SHP77 (cell line): ENCODE results near the gene WIZ.

Experiments used
- DNase-seq, 2 experiments: peaks; one replicate each; lab custom pipeline; 2025; lab: John Stamatoyannopoulos, UW

Gene WIZ

GRCh38 chr19:15464394-15465385 is 14.9 kb upstream of the WIZ start, which contains the start of gene RASAL3:
Gene RASAL3 (minus strand): TSS chr19:15464544. CDS start chr19:15464358, 186 bp downstream.
- DNase-seq = no peak

- no peak for DNase-seq
These were observed 14.2 kb upstream of the WIZ start for GRCh38 chr19:15463861-15464371.

GRCh38 chr19:15461694-15462093 is 11.9 kb upstream of the WIZ start:
- no peak for DNase-seq

- no peak for DNase-seq
These were observed 8.1 kb upstream of the WIZ start for GRCh38 chr19:15457701-15458484.

- DNase-seq = no peak
These were observed 7.3 kb upstream of the WIZ start for GRCh38 chr19:15456871-15457700.

- no peak for DNase-seq
These were observed 6.7 kb upstream of the WIZ start for GRCh38 chr19:15456441-15456840.

GRCh38 chr19:15455996-15456395 is 6.2 kb upstream of the WIZ start:
- no peak for DNase-seq

- DNase-seq = no peak
These were observed 4.4 kb upstream of the WIZ start for GRCh38 chr19:15453906-15454860.

- DNase-seq = no peak
These were observed 3.4 kb upstream of the WIZ start for GRCh38 chr19:15453091-15453578.

- DNase-seq = peak; percentile 65 to 67
These were observed 2.6 kb upstream of the WIZ start for GRCh38 chr19:15452111-15453047.

- no peak for DNase-seq
These were observed 753 bp upstream of the WIZ start for GRCh38 chr19:15450528-15450890.

GRCh38 chr19:15448778-15449619 is 757 bp downstream of the WIZ start:
- DNase-seq = no peak

GRCh38 chr19:15448044-15448777 is 1.5 kb downstream of the WIZ start:
- no peak for DNase-seq

- DNase-seq = no peak
These were observed 2.7 kb downstream of the WIZ start for GRCh38 chr19:15447057-15447456.

- no peak for DNase-seq
These were observed 3.9 kb downstream of the WIZ start for GRCh38 chr19:15445807-15446376.

- DNase-seq = no peak
These were observed 4.5 kb downstream of the WIZ start for GRCh38 chr19:15445227-15445605.

- no peak for DNase-seq
These were observed 5.1 kb downstream of the WIZ start for GRCh38 chr19:15444505-15445226.
